GM12878 (cell line): ENCODE data around the gene ADAMTS17. TPM values are rescaled to one million over a fixed set of nuclear protein-coding genes. Genes with fewer than 3 reads are reported as not detected.

ENCODE experiments used
- CREB1 ChIP-seq: IDR thresholded peaks from 2 replicates; pipeline ENCODE4 v1.6.1; 2012; ENCODE audit warnings: low read depth, mild to moderate bottlenecking, inconsistent platforms
- CREM ChIP-seq: IDR thresholded peaks from 2 replicates; pipeline ENCODE4 v1.6.1; 2014; ENCODE audit warnings: antibody characterized with exemption, low read depth
- JUNB ChIP-seq: IDR thresholded peaks from 2 replicates; pipeline ENCODE4 v1.6.1; 2016; ENCODE audit warnings: antibody characterized with exemption, mild to moderate bottlenecking
- JUND ChIP-seq: IDR thresholded peaks from 2 replicates; pipeline ENCODE4 v1.6.1; 2012; ENCODE audit warnings: low read depth, mild to moderate bottlenecking, low read length, improper control_type of control experiment, moderate library complexity
- MXI1 ChIP-seq: fragments of 150-350 bp; IDR thresholded peaks from 2 replicates; pipeline ENCODE4 v1.6.1; 2011; ENCODE audit warnings: low read depth, mild to moderate bottlenecking, inconsistent platforms, low read length, improper control_type of control experiment
- RB1 ChIP-seq: fragments of 450-650 bp; formaldehyde crosslinking; IDR thresholded peaks from 2 replicates; pipeline ENCODE4 v1.6.1; 2017; ENCODE audit warnings: mild to moderate bottlenecking, borderline replicate concordance
- RFX5 ChIP-seq: IDR thresholded peaks from 2 replicates; pipeline ENCODE4 v1.6.1; 2011; ENCODE audit warnings: low read depth, low read length, improper control_type of control experiment
- YY1 ChIP-seq: IDR thresholded peaks from 2 replicates; pipeline ENCODE4 v1.6.1; 2011; ENCODE audit warnings: low read depth, mild to moderate bottlenecking, low read length
- ZNF622 ChIP-seq: fragments of 450-650 bp; IDR thresholded peaks from 2 replicates; pipeline ENCODE4 v1.6.1; 2017; ENCODE audit warnings: mild to moderate bottlenecking, inconsistent platforms
- polyA plus RNA-seq, 11 experiments: library from polyadenylated mRNA; depleted of rRNA in 4 of 11; unstranded in 6 of 11; stranded (reverse) in 5 of 11; fragments of >200 nt; fragmentation: Nextera tagmentation in 4 of 11; fragmentation: Illumina TruSeq in 1 of 11; extraction: Ambion mirVana in 4 of 11; extraction: Trizol in 1 of 11; gene quantifications; 1 replicate in 1 of 11; 2 replicates in 10 of 11; pipeline versions ENCODE4 v1.2.1 to v1.2.3, GENCODE V29; 2011 to 2016; ENCODE audit warnings: inconsistent platforms in 2 of 11, missing spikeins in 2 of 11, low read depth in 1 of 11
- total RNA-seq, 4 experiments: library from RNA; depleted of rRNA in 3 of 4; stranded (reverse); fragments of >200 nt in 3 of 4; fragmentation: Illumina TruSeq in 1 of 4; extraction: Trizol in 1 of 4; gene quantifications; 2 replicates each; pipeline versions ENCODE4 v1.2.1 to v1.2.3, GENCODE V29; 2013 to 2021
- TF ChIP-seq, protein P1 (sequence below): IDR thresholded peaks from 2 replicates; pipeline ENCODE4 v1.6.1; 2012; ENCODE audit warnings: improper control_type of control experiment, low read depth, low read length; ENCODE audit not compliant: insufficient replicate concordance
- TF ChIP-seq, protein P2 (sequence below): IDR thresholded peaks from 2 replicates; pipeline ENCODE4 v1.6.1; 2011; ENCODE audit warnings: low read depth, mild to moderate bottlenecking, low read length, moderate library complexity, borderline replicate concordance; ENCODE audit errors: extremely low read depth

The ADAMTS17 gene
- total and polyA plus RNA-seq, 10 of the 15 experiments (the other 5 are each of a cell fraction or from before 2014, with no cell fraction given): 0.04 to 0.50 (median 0.10) TPM; not detected in 4

DNA sequence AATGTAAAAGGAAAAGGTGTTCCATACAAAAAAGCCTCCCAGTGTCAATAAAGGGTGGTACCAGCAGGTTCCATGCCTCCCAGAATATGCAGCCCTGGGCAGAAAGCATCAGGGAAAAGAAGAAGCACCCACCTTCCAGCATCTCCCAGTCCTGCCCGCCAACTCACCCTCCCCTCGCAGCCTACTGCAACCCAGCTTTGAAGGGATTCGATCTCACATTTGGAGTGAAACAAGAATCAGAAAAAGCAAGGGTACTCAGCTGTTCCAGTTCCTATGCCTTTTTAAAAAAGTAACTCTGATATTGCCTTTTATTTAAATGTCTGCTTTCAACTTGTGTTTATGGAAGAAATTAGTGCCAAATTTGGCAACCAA is 166.9 kb downstream of the ADAMTS17 start (continued):
- no peak for TF ChIP-seq ZNF622
- TF ChIP-seq, protein P1, sequence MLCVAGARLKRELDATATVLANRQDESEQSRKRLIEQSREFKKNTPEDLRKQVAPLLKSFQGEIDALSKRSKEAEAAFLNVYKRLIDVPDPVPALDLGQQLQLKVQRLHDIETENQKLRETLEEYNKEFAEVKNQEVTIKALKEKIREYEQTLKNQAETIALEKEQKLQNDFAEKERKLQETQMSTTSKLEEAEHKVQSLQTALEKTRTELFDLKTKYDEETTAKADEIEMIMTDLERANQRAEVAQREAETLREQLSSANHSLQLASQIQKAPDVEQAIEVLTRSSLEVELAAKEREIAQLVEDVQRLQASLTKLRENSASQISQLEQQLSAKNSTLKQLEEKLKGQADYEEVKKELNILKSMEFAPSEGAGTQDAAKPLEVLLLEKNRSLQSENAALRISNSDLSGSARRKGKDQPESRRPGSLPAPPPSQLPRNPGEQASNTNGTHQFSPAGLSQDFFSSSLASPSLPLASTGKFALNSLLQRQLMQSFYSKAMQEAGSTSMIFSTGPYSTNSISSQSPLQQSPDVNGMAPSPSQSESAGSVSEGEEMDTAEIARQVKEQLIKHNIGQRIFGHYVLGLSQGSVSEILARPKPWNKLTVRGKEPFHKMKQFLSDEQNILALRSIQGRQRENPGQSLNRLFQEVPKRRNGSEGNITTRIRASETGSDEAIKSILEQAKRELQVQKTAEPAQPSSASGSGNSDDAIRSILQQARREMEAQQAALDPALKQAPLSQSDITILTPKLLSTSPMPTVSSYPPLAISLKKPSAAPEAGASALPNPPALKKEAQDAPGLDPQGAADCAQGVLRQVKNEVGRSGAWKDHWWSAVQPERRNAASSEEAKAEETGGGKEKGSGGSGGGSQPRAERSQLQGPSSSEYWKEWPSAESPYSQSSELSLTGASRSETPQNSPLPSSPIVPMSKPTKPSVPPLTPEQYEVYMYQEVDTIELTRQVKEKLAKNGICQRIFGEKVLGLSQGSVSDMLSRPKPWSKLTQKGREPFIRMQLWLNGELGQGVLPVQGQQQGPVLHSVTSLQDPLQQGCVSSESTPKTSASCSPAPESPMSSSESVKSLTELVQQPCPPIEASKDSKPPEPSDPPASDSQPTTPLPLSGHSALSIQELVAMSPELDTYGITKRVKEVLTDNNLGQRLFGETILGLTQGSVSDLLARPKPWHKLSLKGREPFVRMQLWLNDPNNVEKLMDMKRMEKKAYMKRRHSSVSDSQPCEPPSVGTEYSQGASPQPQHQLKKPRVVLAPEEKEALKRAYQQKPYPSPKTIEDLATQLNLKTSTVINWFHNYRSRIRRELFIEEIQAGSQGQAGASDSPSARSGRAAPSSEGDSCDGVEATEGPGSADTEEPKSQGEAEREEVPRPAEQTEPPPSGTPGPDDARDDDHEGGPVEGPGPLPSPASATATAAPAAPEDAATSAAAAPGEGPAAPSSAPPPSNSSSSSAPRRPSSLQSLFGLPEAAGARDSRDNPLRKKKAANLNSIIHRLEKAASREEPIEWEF: no peak
- TF ChIP-seq CREM: no peak
- TF ChIP-seq RFX5: no peak
- no peak for TF ChIP-seq MXI1
- TF ChIP-seq YY1: no peak
- TF ChIP-seq RB1: no peak
- TF ChIP-seq JUNB: no peak
- TF ChIP-seq JUND: no peak
- TF ChIP-seq, protein P2, sequence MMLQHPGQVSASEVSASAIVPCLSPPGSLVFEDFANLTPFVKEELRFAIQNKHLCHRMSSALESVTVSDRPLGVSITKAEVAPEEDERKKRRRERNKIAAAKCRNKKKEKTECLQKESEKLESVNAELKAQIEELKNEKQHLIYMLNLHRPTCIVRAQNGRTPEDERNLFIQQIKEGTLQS: no peak
- no peak for TF ChIP-seq CREB1
- TF ChIP-seq, all 136 proteins: peak for 0
